Endothelial cell of hepatic sinusoid (primary cell): ENCODE data around the gene ASAP2.
"Not testable (repeated sequence)": the region's sequence is repeated elsewhere in the genome, so short reads cannot be mapped to it uniquely, and the experiment has no call there.

Experiments
- in situ Hi-C: cut with HindIII; loops from 2 replicates; pipeline ENCODE4 v1.10.0; 2017; ENCODE audit warnings: low sequenced_read_pairs

ASAP2 gene

GRCh38 chr2:9391961-9392720, 185.5 kb downstream of the ASAP2 start:
- in situ Hi-C loops, result no loop called here

GRCh38 chr2:9392898-9393765, 186.5 kb downstream of the ASAP2 start:
- in situ Hi-C loops, result no loop called here

- in situ Hi-C loops, result no loop called here
These were observed 188.2 kb downstream of the ASAP2 start for GRCh38 chr2:9394816-9395215.

- in situ Hi-C loops, result no loop called here
These were observed 190.6 kb downstream of the ASAP2 start for GRCh38 chr2:9397201-9397600.

- in situ Hi-C loops, result not testable (repeated sequence)
These were observed 191.6 kb downstream of the ASAP2 start for GRCh38 chr2:9398251-9398650.

- in situ Hi-C loops, result no loop called here
These were observed 192.5 kb downstream of the ASAP2 start for GRCh38 chr2:9398881-9399780.

GRCh38 chr2:9400268-9401058, 193.9 kb downstream of the ASAP2 start:
- in situ Hi-C loops, result no loop called here

- in situ Hi-C loops, result no loop called here
These were observed 194.5 kb downstream of the ASAP2 start for GRCh38 chr2:9401059-9401547.

- in situ Hi-C loops, result no loop called here
These were observed 195.2 kb downstream of the ASAP2 start for GRCh38 chr2:9401646-9402371.

GRCh38 chr2:9403924-9404323, 197.3 kb downstream of the ASAP2 start:
- in situ Hi-C loops, result no loop called here

- in situ Hi-C loops, result no loop called here
These were observed 197.8 kb downstream of the ASAP2 start for GRCh38 chr2:9404451-9404850.

GRCh38 chr2:9405636-9406035, 199.0 kb downstream of the ASAP2 start:
- in situ Hi-C loops, result no loop called here

GRCh38 chr2:9406529-9407362, 200.1 kb downstream of the ASAP2 start:
- in situ Hi-C loops, result no loop called here

GRCh38 chr2:9407363-9407811, 200.8 kb downstream of the ASAP2 start:
- in situ Hi-C loops, result no loop called here

- in situ Hi-C loops, result no loop called here
These were observed 202.1 kb downstream of the ASAP2 start for GRCh38 chr2:9408641-9409151.

GRCh38 chr2:9410108-9410507, 203.5 kb downstream of the ASAP2 start:
- in situ Hi-C loops, result no loop called here

- in situ Hi-C loops, result no loop called here
These were observed 206.2 kb downstream of the ASAP2 start for GRCh38 chr2:9412781-9413180.

- in situ Hi-C loops, result loop anchor here (5.0 kb wide), 1 partner anchor 208 kb away; the partner anchor contains the start of gene ASAP2
These were observed 209.0 kb downstream of the ASAP2 start for GRCh38 chr2:9415516-9416169.
